ENCODE data around the gene QRFP. TPM values are rescaled to one million over a fixed set of nuclear protein-coding genes. Genes with fewer than 3 reads are reported as not detected.

QRFP gene
- total RNA-seq, 1 experiment from 2014 or later = not detected

DNA sequence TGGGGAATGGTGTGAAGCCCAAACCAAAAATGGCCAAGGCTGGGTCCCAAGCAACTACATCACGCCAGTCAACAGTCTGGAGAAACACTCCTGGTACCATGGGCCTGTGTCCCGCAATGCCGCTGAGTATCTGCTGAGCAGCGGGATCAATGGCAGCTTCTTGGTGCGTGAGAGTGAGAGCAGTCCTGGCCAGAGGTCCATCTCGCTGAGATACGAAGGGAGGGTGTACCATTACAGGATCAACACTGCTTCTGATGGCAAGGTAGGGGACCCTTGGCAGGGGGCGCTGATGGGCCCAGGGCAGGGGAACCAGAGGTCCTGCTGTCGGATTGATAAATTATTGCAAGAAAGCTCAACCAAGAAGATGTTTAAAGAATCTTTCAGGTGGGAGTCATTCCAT is 41.8 kb downstream of the QRFP start:
- H3K36me3 Mint-ChIP-seq (ENCODE audit: insufficient read depth in 1 of 3, low read depth in 3 of 3) = peaks cover 15 to 48% (median 44%) of the 10 kb centered on the region in 3 experiments
- Histone ChIP-seq H3K4ac (ENCODE audit: low read depth, low read length) (no peak overlapping the region), H2BK5ac (ENCODE audit: insufficient read length, low read length) (no peak overlapping the region), H4K5ac (ENCODE audit: insufficient read length, low read depth, low read length) (no peak overlapping the region), H2BK15ac (ENCODE audit: low read depth, low read length) (no peak overlapping the region), H3K9me3 (ENCODE audit: control insufficient read depth, low read depth, low read length) (no peaks in the 10 kb centered on the region), H3K56ac (ENCODE audit: insufficient read length, low read depth, low read length) (no peak overlapping the region), H4K8ac (replicated peaks; ENCODE audit: insufficient read length, low read depth, low read length) (no peak overlapping the region), H3K14ac (ENCODE audit: insufficient read depth, low read length) (no peak overlapping the region), H2BK12ac (ENCODE audit: insufficient read length, low read depth, low read length) (no peak overlapping the region), H2AFZ (ENCODE audit: low read length) (no peak overlapping the region), H3K18ac (ENCODE audit: insufficient read length, low read depth, low read length) (no peak overlapping the region), H3K23me2 (ENCODE audit: insufficient read length, low read depth, low read length, poor library complexity, severe bottlenecking) (no peaks in the 10 kb centered on the region), H3T11ph (ENCODE audit: low read length) (no peak overlapping the region), H3K9ac (ENCODE audit: extremely low read depth, insufficient read length, low read length) (no peak overlapping the region), H4K91ac (ENCODE audit: insufficient read length, low read depth, low read length) (no peak overlapping the region), H4K20me1 (ENCODE audit: control insufficient read depth, insufficient read depth, insufficient read length) (no peaks in the 10 kb centered on the region), H3K79me1 (ENCODE audit: insufficient read depth, low read depth, low read length, poor library complexity, severe bottlenecking) (peaks cover 4% of the 10 kb centered on the region), H3K4me1 (ENCODE audit: insufficient read depth, low read length) (no peaks in the 10 kb centered on the region), H3K23ac (ENCODE audit: insufficient read length, low read depth, low read length) (no peak overlapping the region), H3K27me3 (ENCODE audit: insufficient read depth, low read length) (no peaks in the 10 kb centered on the region), H2BK120ac (ENCODE audit: low read depth, low read length, poor library complexity, severe bottlenecking) (no peak overlapping the region), H3K27ac (ENCODE audit: insufficient read length, low read depth, low read length) (no peak overlapping the region), H3K79me2 (ENCODE audit: insufficient read depth, low read length) (peaks cover 7% of the 10 kb centered on the region; the same call in 1 of the 2 replicates), H3K4me2 (ENCODE audit: insufficient read depth, insufficient read length, low read length) (no peak overlapping the region), H2AK5ac (ENCODE audit: insufficient read length, low read length) (no peak overlapping the region), H2BK20ac (ENCODE audit: low read depth, low read length, poor library complexity, severe bottlenecking) (no peak overlapping the region)
- no peaks in the 10 kb centered on the region for H3K9me3 Mint-ChIP-seq
- no peak overlapping the region for H3K27ac Mint-ChIP-seq
- no peak overlapping the region for H3K4me3 Mint-ChIP-seq
- no peak for DNase-seq
- peaks cover 5 to 17% of the 10 kb centered on the region in 2 experiments; a peak in 3 of 4 replicates for H3K4me1 Mint-ChIP-seq
- no peaks in the 10 kb centered on the region for H3K27me3 Mint-ChIP-seq (ENCODE audit: low read depth)
- WGBS (ENCODE audit: extremely low coverage, insufficient read length, low lambda C conversion rate) = no CpG with 5 or more reads among the region's 9 CpGs
- TF ChIP-seq, protein P1, sequence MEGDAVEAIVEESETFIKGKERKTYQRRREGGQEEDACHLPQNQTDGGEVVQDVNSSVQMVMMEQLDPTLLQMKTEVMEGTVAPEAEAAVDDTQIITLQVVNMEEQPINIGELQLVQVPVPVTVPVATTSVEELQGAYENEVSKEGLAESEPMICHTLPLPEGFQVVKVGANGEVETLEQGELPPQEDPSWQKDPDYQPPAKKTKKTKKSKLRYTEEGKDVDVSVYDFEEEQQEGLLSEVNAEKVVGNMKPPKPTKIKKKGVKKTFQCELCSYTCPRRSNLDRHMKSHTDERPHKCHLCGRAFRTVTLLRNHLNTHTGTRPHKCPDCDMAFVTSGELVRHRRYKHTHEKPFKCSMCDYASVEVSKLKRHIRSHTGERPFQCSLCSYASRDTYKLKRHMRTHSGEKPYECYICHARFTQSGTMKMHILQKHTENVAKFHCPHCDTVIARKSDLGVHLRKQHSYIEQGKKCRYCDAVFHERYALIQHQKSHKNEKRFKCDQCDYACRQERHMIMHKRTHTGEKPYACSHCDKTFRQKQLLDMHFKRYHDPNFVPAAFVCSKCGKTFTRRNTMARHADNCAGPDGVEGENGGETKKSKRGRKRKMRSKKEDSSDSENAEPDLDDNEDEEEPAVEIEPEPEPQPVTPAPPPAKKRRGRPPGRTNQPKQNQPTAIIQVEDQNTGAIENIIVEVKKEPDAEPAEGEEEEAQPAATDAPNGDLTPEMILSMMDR (conservative IDR thresholded peaks at IDR 0.05) = peak; percentile 48; the same call in 2 of the 3 replicates
